HG03558 (cell line): ENCODE results near the gene GALNT14.

Source experiments
- ATAC-seq: cut with Tn5 transposase; IDR thresholded peaks from one replicate; pipeline ENCODE4 v1.9.1; 2021; ENCODE audit warnings: moderate number of reproducible peaks; ENCODE audit not compliant: unreplicated experiment; ENCODE audit errors: extremely low read depth

The GALNT14 gene

GRCh38 chr2:31089645-31090044 lies 48.6 kb downstream of the GALNT14 start:
- ATAC-seq = no peak

DNA sequence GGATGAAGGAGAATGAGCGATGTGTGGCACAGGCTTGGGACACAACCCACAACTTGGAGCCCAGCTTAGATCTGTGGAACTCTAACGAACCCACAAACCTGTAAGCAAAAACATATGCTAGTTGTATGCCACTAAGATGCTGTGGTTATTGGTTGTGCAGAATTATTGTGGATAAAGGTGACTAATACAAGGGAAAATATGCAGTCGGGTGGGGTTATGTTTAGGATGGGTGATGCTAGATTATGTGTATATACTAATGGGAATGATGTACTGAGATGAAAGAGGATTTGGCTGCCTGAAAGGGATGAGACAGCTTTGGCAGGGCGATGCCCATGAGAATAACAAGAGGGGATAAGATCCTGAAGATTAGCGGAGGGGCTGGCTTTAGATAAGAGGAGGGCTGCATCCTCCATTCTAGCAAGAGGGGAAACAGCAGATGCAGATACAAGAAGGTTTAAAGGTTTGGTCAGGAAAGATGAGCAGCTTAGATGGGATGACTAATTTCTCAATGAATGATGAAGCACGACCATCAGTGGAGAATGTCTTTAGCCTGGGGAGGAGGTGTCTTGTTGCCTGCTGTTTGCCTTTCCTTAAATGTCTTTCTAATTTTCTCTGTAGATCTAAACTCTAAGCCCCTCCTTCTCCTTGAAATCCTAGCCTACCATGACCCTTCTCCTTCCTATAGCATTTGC lies 49.6 kb downstream of the GALNT14 start:
- no peak for ATAC-seq

DNA sequence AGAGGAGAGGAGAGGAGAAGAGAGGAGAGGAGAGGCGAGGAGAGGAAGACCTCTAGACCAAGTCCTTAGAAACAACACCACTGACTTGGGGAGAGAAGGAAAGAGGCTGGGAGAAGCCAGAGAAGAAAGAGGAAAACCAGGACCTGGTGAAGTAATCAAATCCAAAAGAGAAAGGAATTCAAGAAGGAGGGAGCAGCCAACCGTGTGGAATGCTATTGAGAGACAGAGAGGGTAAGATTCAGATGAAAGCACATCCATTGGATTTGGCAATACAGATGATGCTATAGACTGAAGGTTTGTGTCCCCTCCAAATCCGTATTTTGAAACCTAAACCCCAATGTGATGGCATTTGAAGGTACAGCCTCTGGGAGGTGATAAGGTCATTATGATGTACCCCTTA lies 50.7 kb downstream of the GALNT14 start:
- ATAC-seq = no peak

DNA sequence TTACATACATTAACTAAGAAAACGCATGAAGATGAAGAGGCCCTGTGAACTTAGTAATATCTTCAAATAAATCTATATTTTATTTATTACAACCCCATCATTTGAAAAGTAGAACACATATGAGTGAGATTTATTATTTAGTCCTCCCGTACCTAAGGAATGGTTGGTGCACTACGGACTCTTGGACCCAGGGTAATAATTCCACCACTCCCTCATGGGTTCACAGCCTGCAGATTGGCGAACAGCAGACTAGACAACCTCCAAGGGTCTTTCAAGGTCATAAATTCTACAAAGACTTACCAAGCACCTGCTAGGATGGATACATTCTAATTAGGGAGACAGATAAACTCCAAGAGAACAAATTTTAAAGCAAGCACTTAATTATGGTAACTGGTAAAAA lies 51.6 kb downstream of the GALNT14 start:
- ATAC-seq = no peak

DNA sequence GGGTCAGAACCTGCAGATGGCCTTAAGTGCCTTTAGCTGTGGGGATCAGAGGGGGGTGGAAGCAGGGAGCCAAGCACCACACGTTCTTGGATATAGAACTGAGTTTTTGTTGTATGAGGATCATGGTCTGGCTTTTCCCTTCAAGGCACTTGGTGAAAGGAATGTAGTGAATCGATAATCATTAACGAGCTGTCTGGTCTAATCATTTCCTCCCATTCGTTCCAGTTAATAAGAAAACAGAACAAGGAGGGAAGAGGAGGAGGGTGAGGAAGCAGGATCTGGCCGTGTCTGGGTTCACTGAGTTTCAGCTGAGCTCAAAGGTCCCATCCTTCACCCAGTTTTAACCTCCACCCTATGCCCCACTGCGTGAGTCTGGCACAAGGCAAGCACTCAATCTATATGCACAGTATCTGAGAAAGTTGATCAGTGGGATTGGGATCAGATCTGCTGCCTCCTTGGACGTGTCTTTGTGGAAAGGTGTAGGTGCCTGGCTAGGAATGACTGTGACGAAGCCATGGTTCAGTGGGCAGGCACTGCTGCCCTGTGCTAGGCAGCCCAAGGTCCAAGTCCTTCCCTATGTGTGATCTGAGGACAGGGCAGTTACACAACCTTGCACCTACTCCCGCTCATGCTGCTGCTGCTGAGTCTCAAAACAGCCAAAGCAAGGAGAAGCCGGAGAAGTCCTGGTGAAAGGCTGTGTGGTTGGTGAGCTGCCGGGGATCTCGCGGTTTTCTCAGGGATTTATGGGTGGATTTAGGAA lies 54.8 kb downstream of the GALNT14 start:
- ATAC-seq = no peak

DNA sequence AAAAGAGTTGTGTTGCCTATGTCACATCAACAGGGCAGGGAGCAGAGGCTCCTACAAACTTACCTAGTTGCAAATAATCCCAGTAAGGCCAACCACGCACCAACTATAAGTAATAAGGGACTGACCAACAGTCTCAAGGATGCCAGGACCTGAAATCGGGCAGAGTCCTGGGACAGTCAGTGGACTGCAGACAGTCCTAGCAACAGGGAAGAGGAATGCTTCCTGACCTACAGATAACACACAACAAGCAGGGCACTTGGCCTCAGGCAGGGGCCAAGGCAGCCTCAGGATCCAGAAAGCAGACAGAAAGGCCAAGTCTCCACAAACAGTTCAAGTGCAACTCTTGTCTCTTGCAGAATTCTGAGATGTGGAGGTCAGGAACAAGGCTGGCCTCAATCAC lies 56.2 kb downstream of the GALNT14 start:
- no peak for ATAC-seq

DNA sequence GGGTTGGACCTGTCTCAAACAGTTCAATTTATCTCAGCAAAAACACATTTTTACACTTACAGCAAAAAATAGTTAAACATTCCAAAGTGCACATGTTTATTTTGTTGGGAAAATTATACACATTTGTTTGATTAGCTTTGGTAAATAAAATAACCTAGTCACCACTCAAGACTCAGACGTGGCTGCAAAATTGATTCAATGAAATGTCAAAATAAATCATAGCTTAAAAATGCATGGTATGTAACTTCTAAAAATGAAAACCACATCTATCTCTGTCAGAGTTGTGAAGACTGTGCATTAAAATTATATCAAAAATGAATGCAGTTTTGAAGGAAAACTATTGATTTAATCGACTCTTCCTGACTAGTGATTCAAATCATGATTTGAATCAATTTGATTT lies 56.7 kb downstream of the GALNT14 start:
- ATAC-seq = no peak

- ATAC-seq = no peak
These were observed 57.9 kb downstream of the GALNT14 start for GRCh38 chr2:31080361-31080760.

DNA sequence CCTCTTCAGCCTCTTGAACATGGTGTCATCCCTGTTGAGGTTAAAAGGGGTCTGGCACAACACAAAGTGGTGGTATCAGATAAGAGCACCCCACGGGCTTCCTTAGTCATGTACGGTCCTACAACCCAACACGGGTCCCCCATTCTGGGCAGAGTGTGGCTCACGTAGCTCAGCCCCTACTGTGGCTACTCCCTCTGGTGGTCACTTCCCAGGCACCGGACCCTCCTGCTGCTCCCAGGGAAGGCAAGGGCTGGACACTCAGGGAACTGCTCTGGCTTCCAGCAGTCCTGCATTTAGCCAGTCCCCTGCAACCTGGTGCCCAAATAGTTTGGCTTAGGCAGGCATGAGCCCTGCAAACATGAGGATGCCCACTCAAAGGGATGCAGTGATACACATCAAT lies 58.6 kb downstream of the GALNT14 start:
- ATAC-seq = no peak

- no peak for ATAC-seq
These were observed 59.6 kb downstream of the GALNT14 start for GRCh38 chr2:31078579-31079105.

DNA sequence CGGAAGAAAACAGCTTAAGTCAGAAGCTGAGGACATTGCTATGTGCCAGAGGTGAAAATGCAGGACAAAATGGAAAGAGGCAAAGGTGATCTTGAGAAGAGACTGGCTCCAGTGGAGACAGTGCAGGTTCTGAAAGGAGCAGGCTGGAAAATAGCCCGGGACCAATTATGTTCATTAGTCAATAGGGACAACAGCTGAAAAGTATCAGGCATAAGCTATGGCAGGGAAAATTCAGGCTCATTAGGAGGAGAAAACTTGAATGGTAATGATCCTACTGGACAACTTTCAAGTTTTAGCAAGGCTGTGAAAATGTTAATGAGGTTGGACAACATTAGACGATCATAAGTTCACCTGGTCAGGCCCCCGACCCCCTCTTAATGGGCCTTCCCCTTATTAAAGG lies 60.2 kb downstream of the GALNT14 start:
- no peak for ATAC-seq

GRCh38 chr2:31075941-31076590 lies 62.2 kb downstream of the GALNT14 start:
- ATAC-seq = no peak

DNA sequence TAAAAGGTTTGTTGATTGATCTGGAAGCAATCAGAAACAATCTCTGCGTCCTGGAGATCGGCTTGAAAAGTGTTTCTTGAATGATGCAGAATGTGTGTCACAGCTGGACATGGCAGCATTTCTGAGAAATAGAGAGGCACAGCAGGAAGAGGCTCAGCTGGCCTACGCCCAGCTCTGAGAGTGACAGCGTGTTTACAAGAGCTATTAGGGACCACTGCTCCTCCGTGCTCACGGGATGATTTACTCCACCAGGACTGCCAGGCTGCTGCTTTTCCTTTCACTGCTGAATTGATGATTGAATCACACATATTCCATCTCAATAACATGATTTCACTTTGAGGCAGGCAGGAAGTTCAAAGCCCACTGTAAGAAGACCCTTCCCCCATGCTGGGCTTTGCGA lies 62.8 kb downstream of the GALNT14 start:
- no peak for ATAC-seq

DNA sequence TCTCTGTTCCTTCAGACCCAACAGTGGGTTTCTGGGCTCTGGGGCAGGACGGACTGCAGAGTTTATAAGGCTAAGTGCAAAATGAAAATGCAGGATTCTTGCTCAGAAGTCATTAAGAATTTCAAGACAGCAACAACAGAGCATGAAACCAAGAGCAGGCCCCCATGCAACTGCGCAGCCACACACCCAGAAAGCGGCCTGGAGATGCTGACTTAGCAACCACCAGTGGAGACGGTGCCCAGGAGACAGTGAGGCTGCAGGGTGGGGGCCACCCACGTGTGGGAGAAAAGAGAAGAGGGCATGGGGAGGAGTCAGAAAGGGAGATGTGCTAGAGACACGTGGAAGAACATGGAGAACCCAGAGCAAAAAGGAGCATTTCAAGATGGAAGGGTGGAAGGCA lies 66.5 kb downstream of the GALNT14 start:
- no peak for ATAC-seq

DNA sequence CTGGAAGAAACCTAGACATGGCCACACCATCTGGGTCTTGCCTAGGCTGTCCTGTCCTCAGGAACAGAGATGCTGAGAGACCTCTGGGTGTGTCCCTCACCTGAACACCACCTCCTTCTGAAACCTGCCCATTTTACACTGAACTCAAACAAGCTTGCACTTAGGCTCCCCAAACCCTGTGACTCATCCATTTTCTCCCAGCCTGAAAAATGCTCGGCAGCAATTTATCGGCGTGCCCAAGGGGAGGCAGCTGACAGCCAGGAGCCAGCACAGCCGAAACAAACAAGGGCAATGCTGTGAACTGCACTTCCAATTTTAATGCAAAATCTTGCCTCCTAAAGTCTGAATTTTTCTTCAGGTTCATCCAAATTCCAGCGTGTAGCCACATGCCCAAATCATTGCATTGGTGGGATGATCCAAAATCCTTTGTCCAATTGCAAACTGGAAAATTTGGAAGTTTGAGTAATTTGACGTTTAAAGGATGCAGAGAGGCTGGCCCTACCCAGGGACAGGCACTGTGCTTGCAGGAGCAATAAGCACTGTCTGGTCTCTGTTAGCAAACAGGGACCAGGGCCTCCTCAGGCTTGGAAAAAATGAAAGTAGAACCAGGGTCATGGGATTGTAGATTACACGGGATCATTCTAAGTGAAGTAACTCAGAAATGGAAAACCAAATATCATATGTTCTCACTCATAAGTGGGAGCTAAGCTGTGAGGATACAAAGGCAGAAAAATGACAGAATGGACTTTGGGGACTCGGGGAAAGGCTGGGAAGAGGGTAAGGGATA lies 67.7 kb downstream of the GALNT14 start:
- no peak for ATAC-seq

DNA sequence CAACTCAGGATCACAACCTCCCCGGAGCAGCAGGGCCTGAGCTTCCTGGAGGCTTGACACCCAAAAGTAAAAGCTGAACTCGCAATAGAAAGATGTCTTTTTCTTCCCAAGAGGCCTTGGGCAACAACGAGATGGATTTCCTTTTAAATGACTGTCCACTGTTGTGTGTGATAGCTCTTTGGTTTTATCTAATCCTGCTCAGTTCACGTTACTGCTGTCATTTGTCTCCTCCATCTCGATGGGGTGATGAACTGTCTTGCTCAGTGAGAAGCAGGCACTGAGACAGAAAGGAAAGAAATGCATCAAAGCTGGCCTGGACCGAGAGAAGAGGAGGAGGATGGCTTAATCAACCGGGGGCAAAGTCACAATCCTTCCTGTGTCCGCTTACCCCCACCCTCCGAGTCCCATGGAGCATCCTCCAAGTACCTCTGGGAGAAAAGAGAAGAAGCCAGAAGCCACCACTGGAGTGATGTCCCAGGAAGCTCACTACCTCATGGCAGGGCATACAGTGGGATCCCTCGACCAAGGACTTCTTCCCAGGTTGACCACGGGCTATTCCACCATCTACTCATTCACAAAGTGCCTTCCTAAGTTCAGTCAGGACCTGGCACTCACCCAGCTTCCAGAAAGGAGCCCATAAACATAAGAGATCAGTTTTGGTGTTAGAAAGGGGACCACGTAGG lies 68.5 kb downstream of the GALNT14 start:
- ATAC-seq = no peak

- ATAC-seq = no peak
These were observed 71.0 kb downstream of the GALNT14 start for GRCh38 chr2:31067259-31067658.

DNA sequence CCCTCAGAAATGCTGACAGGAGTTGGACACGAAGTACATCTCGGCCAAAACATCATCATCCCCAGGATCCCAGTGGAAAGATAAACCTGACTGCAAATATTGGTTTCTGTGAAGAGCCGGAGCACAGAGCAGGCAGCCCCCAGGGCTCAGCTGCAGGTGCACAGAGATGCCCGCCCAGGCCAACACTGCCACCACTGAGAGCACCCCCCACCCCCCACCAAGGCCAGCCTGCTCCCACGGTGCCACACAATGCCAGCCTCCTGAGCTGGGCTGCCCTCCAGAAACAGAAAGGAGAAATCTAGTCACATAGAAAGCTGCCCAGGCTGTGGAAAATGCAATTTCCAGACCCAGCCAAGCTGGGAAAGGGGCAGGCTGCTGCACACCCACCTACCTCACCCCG lies 71.7 kb downstream of the GALNT14 start:
- ATAC-seq = no peak

- ATAC-seq = no peak
These were observed 72.2 kb downstream of the GALNT14 start for GRCh38 chr2:31066086-31066485.

- ATAC-seq = no peak
These were observed 72.9 kb downstream of the GALNT14 start for GRCh38 chr2:31065356-31065755.
